ENCODE results near the gene KISS1R.

KISS1R gene

DNA sequence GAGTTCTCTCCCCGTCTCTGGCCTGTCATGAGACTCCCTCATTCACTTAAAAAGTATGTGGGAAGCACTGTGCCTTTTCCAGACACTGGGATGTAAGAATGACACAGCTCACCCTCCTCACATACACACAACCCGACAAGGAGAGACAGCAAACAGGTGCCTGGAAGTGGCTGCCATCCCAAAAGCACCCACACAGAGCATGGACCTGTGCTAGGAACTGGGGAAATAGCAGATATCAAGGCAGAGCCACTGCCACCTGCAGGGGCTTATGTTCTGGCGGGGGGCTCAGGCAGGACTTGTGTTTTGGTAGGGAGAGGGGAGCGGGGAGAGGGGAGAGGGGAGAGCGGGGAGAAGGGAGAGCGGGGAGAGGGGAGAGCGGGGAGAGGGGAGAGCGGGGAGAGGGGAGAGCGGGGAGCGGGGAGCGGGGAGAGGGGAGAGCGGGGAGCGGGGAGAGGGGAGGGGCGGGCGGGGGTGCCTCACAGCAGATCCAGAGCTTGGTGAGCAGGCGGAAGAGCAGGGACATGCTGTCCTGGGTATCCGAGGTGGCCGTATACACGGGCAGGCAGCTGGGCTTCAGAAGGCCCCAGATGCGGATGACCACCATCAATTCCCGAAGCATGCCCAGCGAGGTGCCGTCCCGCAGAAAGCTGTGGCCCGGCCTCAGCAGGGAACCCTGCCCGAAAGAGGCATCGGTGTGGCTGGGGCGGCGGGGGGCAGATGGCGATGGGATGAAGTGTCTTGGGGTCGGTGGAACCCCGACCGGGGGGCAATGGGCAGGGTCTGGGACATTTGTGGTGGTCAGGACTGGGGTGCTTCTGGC, 45.5 kb upstream of the KISS1R start:
- no peak overlapping the region for H3K4me3 ChIP-seq (ENCODE audit: control insufficient read depth in 1 of 7, extremely low read depth in 1 of 7, insufficient read depth in 4 of 7, low read depth in 2 of 7, low read length in 6 of 7)
- WGBS (ENCODE audit: insufficient coverage) = 97% methylated on average over 15 of the region's 33 CpGs
- CTCF ChIA-PET = interaction anchor here (0.7 kb wide), 1 partner anchor 8 kb away, joined by 3 read pairs; no protein-coding TSS in a partner anchor

DNA sequence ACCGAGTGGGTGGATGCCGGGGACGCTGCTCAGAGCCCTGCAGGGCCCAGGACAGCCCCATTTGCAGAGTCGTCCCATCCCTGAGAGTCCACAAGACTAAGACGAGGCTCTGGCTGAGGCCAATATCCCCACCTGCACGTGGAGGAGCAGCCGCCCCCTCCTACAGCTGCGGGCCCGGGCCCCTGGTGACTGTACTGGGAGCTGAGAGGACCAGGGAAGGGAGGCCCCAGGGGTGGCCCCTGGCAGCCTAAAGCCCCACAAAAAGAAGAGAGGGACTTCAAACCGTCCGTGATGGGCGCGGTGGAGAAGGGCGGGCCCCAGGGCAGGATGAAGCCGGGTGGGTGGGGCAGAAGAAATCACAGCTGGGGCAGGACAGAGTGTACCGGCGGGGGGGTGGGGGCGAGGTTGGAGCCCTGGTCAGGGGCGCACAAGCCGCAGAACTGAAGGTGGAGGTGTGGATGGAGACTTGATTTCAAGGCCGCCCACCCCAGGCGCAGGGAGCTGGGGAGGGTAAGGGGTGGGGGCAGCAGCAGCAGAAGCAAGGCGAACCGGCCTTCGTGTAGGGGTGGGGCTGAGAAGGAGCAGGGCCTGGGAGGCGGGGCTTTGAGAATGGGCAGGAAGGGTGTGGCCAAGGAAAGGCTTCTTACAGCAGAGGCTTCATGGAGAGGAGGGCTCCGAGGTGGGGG, 44.7 kb upstream of the KISS1R start:
- ChIA-PET POLR2A (interaction anchor here (0.6 kb wide), 1 partner anchor 34 kb away, joined by 3 read pairs; no protein-coding TSS in a partner anchor), CTCF (interaction anchor here (0.7 kb wide), 1 partner anchor 9 kb away, joined by 3 read pairs; no protein-coding TSS in a partner anchor)
- Histone ChIP-seq H3K4me3 (ENCODE audit: control insufficient read depth in 1 of 7, extremely low read depth in 1 of 7, insufficient read depth in 4 of 7, low read depth in 2 of 7, low read length in 6 of 7) (no peak overlapping the region), H3K9me3 (ENCODE audit: control extremely low read depth in 1 of 5, control insufficient read depth in 4 of 5, insufficient read depth in 2 of 5, low read depth in 1 of 5, low read length in 4 of 5) (no peaks in the 10 kb centered on the region), H3K27ac (ENCODE audit: insufficient read depth in 1 of 2, low read depth in 1 of 2, low read length in 2 of 2, poor library complexity in 1 of 2, severe bottlenecking in 2 of 2) (no peak overlapping the region), H3K4me1 (ENCODE audit: control extremely low read depth in 1 of 4, control insufficient read depth in 4 of 4, insufficient read depth in 4 of 4, low read length in 3 of 4) (peaks cover 0 to 12% (median 4%) of the 10 kb centered on the region in 4 experiments), H3K36me3 (ENCODE audit: control insufficient read depth in 4 of 4, insufficient read depth in 4 of 4, low read length in 3 of 4) (peaks cover 5 to 74% (median 53%) of the 10 kb centered on the region in 4 experiments), H3K27me3 (replicated peaks in 2 of 5; ENCODE audit: control insufficient read depth in 4 of 5, insufficient read depth in 5 of 5, low read length in 4 of 5) (no peaks in the 10 kb centered on the region)
- peak; percentile 78 to 85 (median 81) for DNase-seq
- WGBS (ENCODE audit: insufficient coverage) = 73% methylated on average over 11 of the region's 27 CpGs

More for the DNA sequence above, 45.5 kb upstream of the KISS1R start:
- Histone ChIP-seq H3K9me3 (ENCODE audit: control extremely low read depth in 1 of 5, control insufficient read depth in 4 of 5, insufficient read depth in 2 of 5, low read depth in 1 of 5, low read length in 4 of 5) (no peaks in the 10 kb centered on the region), H3K4me1 (ENCODE audit: control extremely low read depth in 1 of 4, control insufficient read depth in 4 of 4, insufficient read depth in 4 of 4, low read length in 3 of 4) (peaks cover 0 to 12% (median 4%) of the 10 kb centered on the region in 4 experiments), H3K36me3 (ENCODE audit: control insufficient read depth in 4 of 4, insufficient read depth in 4 of 4, low read length in 3 of 4) (peaks cover 5 to 69% (median 49%) of the 10 kb centered on the region in 4 experiments), H3K27ac (ENCODE audit: insufficient read depth in 1 of 2, low read depth in 1 of 2, low read length in 2 of 2, poor library complexity in 1 of 2, severe bottlenecking in 2 of 2) (no peak overlapping the region), H3K27me3 (replicated peaks in 2 of 5; ENCODE audit: control insufficient read depth in 4 of 5, insufficient read depth in 5 of 5, low read length in 4 of 5) (no peaks in the 10 kb centered on the region)
- POLR2A ChIA-PET = interaction anchor here (0.6 kb wide), 2 partner anchors 33 to 35 kb away, joined by 3 to 4 read pairs; no protein-coding TSS in a partner anchor
- no peak for DNase-seq

DNA sequence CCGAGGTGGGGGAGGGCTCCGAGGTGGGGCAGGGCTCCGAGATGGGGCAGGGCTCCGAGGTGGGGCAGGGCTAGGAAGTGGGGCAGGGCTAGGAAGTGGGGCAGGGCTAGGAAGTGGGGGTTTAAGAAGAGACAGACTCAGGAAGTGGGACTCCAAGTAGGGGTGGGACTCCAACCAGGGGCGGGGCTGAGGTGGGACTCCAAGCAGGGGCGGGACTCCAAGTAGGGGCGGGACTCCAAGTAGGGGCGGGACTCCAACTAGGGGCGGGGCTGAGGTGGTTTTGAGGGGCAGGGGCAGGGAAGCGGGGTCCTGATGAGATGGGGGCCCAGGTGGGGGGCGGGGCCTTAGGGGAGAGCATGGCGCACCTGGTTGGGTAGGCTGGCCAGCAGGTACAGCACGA, 44.0 kb upstream of the KISS1R start:
- peaks cover 0 to 68% (median 48%) of the 10 kb centered on the region in 4 experiments for H3K36me3 ChIP-seq (ENCODE audit: control insufficient read depth in 4 of 4, insufficient read depth in 4 of 4, low read length in 3 of 4)
- ChIA-PET POLR2A (no interaction called here), CTCF (no interaction called here)
- H3K27ac ChIP-seq (ENCODE audit: insufficient read depth in 1 of 2, low read depth in 1 of 2, low read length in 2 of 2, poor library complexity in 1 of 2, severe bottlenecking in 2 of 2) = no peak overlapping the region
- peak; percentile 73 to 91 (median 86) for DNase-seq
- 96% methylated on average over 4 of the region's 13 CpGs for WGBS (ENCODE audit: insufficient coverage)
- no peaks in the 10 kb centered on the region for H3K27me3 ChIP-seq (replicated peaks in 2 of 5; ENCODE audit: control insufficient read depth in 4 of 5, insufficient read depth in 5 of 5, low read length in 4 of 5)
- no peaks in the 10 kb centered on the region for H3K9me3 ChIP-seq (ENCODE audit: control extremely low read depth in 1 of 5, control insufficient read depth in 4 of 5, insufficient read depth in 2 of 5, low read depth in 1 of 5, low read length in 4 of 5)
- peaks cover 0 to 12% (median 4%) of the 10 kb centered on the region in 4 experiments for H3K4me1 ChIP-seq (ENCODE audit: control extremely low read depth in 1 of 4, control insufficient read depth in 4 of 4, insufficient read depth in 4 of 4, low read length in 3 of 4)
- H3K4me3 ChIP-seq (ENCODE audit: control insufficient read depth in 1 of 7, extremely low read depth in 1 of 7, insufficient read depth in 4 of 7, low read depth in 2 of 7, low read length in 6 of 7) = no peak overlapping the region

DNA sequence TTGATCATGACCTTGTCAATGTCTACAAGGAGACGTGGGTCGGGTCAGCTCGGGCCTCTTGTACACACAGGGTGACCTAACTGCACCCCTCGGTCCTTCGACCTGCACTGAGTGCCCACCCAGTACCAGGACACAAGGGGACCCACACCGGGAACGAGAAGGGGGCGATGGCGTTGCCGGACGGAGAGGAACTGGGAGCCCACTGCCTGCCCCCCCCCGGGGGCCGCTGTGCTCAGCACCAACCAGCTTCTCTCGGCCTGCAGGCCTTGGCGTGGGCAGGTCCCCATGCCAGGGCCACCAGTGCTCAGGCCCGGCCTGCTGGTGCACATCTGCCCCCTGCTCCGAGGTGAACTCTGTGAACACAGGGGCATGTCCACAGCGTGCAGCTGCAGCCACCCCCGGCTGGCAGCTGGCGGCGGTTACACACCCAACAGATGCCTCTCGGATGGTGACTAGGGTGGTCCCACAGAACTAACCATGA, 43.5 kb upstream of the KISS1R start:
- no peaks in the 10 kb centered on the region for H3K9me3 ChIP-seq (ENCODE audit: control extremely low read depth in 1 of 5, control insufficient read depth in 4 of 5, insufficient read depth in 2 of 5, low read depth in 1 of 5, low read length in 4 of 5)
- ChIA-PET CTCF (no interaction called here), POLR2A (no interaction called here)
- 99% methylated on average over 18 of the region's 22 CpGs for WGBS (ENCODE audit: insufficient coverage)
- no peak overlapping the region for H3K4me3 ChIP-seq (ENCODE audit: control insufficient read depth in 1 of 7, extremely low read depth in 1 of 7, insufficient read depth in 4 of 7, low read depth in 2 of 7, low read length in 6 of 7)
- H3K27me3 ChIP-seq (replicated peaks in 2 of 5; ENCODE audit: control insufficient read depth in 4 of 5, insufficient read depth in 5 of 5, low read length in 4 of 5) = no peaks in the 10 kb centered on the region
- DNase-seq = no peak
- H3K36me3 ChIP-seq (ENCODE audit: control insufficient read depth in 4 of 4, insufficient read depth in 4 of 4, low read length in 3 of 4) = peaks cover 0 to 64% (median 43%) of the 10 kb centered on the region in 4 experiments
- no peak overlapping the region for H3K27ac ChIP-seq (ENCODE audit: insufficient read depth in 1 of 2, low read depth in 1 of 2, low read length in 2 of 2, poor library complexity in 1 of 2, severe bottlenecking in 2 of 2)
- H3K4me1 ChIP-seq (ENCODE audit: control extremely low read depth in 1 of 4, control insufficient read depth in 4 of 4, insufficient read depth in 4 of 4, low read length in 3 of 4) = peaks cover 0 to 12% (median 4%) of the 10 kb centered on the region in 4 experiments

DNA sequence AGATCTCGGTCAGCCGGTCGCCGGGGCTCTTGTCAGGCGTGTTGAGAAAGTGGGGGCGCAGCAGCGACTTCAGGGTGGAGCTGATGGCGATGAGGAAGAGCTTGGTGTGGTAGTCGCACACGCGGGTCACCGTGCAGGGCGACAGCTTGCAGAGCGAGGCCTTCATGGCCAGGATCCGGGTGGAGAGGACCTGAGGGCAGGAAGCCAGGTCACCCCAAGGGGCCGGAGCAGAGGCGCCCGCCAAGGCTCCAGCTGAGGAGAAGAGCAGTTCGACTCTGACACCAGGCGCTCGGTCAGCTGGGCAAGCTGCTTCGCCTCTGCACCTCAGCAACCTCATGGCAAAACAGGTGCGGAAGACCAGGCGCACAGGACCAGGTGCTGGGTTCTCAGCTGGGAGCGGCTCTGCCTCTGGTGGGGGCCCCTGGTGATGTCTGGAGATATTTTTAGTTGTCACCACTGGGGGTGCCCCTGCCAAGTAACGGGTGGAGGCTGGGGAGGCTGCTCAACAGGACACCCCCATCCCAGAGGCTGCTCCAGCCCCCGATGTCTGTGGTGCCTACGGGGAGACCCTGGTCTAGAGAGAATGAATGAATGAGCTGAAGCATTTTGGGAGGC, 41.8 kb upstream of the KISS1R start:
- peaks cover 0 to 12% (median 4%) of the 10 kb centered on the region in 4 experiments for H3K4me1 ChIP-seq (ENCODE audit: control extremely low read depth in 1 of 4, control insufficient read depth in 4 of 4, insufficient read depth in 4 of 4, low read length in 3 of 4)
- no peaks in the 10 kb centered on the region for H3K9me3 ChIP-seq (ENCODE audit: control extremely low read depth in 1 of 5, control insufficient read depth in 4 of 5, insufficient read depth in 2 of 5, low read depth in 1 of 5, low read length in 4 of 5)
- ChIA-PET POLR2A (no interaction called here), CTCF (interaction anchor here (1.0 to 1.2 kb wide), 3 partner anchors 12 to 30 kb away, joined by 3 to 5 read pairs (median 4); partner anchors contain the start of genes MED16 and RNU6-9)
- H3K27me3 ChIP-seq (replicated peaks in 2 of 5; ENCODE audit: control insufficient read depth in 4 of 5, insufficient read depth in 5 of 5, low read length in 4 of 5) = no peaks in the 10 kb centered on the region
- H3K4me3 ChIP-seq (ENCODE audit: control insufficient read depth in 1 of 7, extremely low read depth in 1 of 7, insufficient read depth in 4 of 7, low read depth in 2 of 7, low read length in 6 of 7) = no peak overlapping the region
- DNase-seq = no peak
- peaks cover 0 to 60% (median 37%) of the 10 kb centered on the region in 4 experiments for H3K36me3 ChIP-seq (ENCODE audit: control insufficient read depth in 4 of 4, insufficient read depth in 4 of 4, low read length in 3 of 4)
- H3K27ac ChIP-seq (ENCODE audit: insufficient read depth in 1 of 2, low read depth in 1 of 2, low read length in 2 of 2, poor library complexity in 1 of 2, severe bottlenecking in 2 of 2) = no peak overlapping the region
- 98% methylated on average over 25 of the region's 28 CpGs for WGBS (ENCODE audit: insufficient coverage)

DNA sequence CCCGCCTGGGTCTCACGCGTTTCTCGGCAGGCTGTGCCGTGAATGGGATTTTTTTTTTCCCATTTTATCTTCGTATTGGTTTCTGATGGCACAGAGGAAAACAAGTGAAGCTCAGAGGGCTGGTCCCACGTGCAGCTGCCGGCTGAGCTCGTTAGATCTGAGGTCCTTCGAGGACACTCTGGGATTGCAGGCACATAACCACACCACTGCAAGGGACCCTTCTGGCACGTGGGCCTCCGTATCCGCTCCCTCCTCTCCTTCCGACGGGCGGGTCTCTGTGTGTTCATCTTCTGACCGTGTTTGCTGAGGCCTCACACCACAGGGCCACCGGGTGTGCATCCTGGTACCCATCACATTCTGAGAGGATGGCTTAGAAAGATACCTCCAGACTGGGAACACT, 41.0 kb upstream of the KISS1R start:
- 93% methylated on average over 15 of the region's 18 CpGs for WGBS (ENCODE audit: insufficient coverage)
- no peaks in the 10 kb centered on the region for H3K9me3 ChIP-seq (ENCODE audit: control extremely low read depth in 1 of 5, control insufficient read depth in 4 of 5, insufficient read depth in 2 of 5, low read depth in 1 of 5, low read length in 4 of 5)

More for the DNA sequence above, 41.0 kb upstream of the KISS1R start:
- Histone ChIP-seq H3K4me1 (ENCODE audit: control extremely low read depth in 1 of 4, control insufficient read depth in 4 of 4, insufficient read depth in 4 of 4, low read length in 3 of 4) (peaks cover 0 to 12% (median 4%) of the 10 kb centered on the region in 4 experiments), H3K36me3 (ENCODE audit: control insufficient read depth in 4 of 4, insufficient read depth in 4 of 4, low read length in 3 of 4) (peaks cover 0 to 56% (median 38%) of the 10 kb centered on the region in 4 experiments), H3K27ac (ENCODE audit: insufficient read depth in 1 of 2, low read depth in 1 of 2, low read length in 2 of 2, poor library complexity in 1 of 2, severe bottlenecking in 2 of 2) (no peak overlapping the region), H3K27me3 (replicated peaks in 2 of 5; ENCODE audit: control insufficient read depth in 4 of 5, insufficient read depth in 5 of 5, low read length in 4 of 5) (no peaks in the 10 kb centered on the region), H3K4me3 (ENCODE audit: control insufficient read depth in 1 of 7, extremely low read depth in 1 of 7, insufficient read depth in 4 of 7, low read depth in 2 of 7, low read length in 6 of 7) (no peak overlapping the region)
- no peak for DNase-seq
- POLR2A ChIA-PET = no interaction called here
- CTCF ChIA-PET = interaction anchor here (1.2 kb wide), 1 partner anchor 17 kb away, joined by 5 read pairs; the partner anchor contains the start of genes MED16 and RNU6-9
